HG03097 (cell line): ENCODE measurements around the gene TMEM121B.
A peak's percentile ranks its signal among the peaks of the same experiment; 100 is the strongest.
"Not testable (repeated sequence)": the region's sequence is repeated elsewhere in the genome, so short reads cannot be mapped to it uniquely, and the experiment has no call there.

Experiments
- ATAC-seq: cut with Tn5 transposase; IDR thresholded peaks from one replicate; pipeline ENCODE4 v1.9.1; 2021; ENCODE audit not compliant: unreplicated experiment, low FRiP score

Gene TMEM121B

DNA sequence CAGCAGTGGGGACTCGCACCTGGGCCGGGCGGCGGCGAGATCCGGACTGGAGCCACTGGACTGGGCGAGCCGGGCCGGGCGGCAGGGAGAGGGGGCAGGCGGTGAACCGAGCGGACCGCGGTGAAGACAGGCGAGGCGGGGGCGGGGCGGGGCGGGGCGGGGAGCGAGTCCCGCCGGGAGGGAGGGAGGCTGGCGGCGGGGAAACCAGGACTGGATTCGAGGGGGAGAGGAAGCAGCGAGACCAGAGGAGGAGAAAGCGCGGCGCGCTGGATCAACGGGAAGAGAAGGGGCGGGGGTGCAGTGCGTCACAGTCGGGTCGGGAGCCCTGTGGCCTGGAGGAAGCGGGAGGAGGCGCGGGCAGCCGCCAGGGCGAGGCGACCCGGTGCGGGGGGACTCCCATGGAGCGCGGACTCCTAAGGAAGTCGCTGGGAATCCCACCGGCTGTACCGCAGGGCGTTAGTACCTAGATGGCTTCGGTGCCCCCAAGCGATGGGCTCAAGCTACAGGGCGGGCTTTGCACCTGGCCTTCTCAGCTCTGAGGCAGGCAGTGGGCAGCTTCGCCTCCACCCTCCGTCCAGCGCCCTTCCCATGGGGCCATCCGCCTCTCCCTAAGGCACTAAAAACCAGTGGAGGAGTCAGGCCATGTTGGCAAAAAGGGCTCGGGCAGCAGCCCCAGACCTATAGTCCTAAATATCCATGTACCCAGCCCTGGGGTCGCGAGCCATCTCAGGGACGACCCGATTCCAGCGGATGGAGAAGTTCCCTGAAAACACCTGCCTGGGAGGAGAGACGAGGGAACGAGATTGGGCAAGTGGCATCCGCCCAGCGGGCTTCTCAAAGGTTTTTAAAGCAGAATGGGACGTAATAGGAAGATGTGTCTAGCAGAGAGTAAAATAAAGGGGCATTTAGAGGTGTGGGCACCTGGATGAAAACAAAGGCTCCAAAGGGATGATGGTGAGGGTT, at the start of gene TMEM121B:
Gene TMEM121B, minus strand, starts transcription at position 128 of the 963 bp plus-strand sequence. CDS start 233 bp downstream, outside the sequence.
- no peak for ATAC-seq

DNA sequence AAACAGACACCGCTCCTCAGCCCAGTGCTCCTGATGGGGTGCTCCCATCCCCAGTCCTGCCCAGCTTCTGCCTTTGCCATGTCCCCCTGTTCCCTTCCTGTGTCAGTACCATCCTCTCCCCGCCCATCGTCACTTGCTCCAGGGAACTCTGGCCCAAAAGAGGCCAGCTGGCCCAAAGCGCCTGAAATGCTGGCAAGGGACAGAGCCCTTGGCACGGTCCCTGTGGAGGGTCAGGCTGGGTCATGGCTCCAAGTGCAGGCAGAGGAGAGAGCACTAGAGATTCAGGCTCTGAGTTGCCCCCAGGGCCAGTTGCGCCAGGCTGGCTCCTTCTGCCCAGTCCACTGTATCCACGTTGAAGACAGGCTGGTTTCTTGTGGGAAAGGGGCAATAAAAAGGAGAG, 46.3 kb upstream of the TMEM121B start:
- no peak for ATAC-seq

DNA sequence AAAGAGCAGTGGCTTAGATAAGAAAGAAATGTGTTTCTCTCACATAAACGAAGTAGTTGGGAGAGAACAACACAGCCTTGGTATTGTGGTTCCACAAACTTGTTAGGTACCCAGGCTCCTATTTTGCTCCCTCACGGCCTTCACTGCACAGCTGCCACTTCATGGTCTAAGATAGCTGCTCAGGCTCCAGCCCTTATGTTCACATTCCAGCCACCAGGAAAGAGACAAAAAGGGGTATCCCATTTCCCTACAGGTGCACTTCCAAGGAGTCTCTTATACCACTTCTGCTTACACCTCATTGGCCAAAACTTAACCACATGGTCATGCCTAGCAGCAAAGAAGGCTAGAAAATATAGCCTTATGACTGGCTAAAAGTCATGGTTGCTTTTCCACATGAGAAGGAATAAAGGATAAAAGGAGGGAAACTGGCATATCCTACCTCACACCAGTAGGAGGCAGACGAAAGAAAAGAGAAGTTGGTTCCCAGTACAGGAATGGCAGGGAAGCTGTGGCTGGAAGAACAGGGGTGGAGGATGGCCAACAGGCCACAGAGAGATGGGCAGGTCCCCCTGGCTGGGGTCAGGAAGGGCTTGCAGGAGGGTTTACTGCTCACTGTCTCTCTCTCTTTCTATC, 43.3 kb upstream of the TMEM121B start:
- ATAC-seq, result no peak

DNA sequence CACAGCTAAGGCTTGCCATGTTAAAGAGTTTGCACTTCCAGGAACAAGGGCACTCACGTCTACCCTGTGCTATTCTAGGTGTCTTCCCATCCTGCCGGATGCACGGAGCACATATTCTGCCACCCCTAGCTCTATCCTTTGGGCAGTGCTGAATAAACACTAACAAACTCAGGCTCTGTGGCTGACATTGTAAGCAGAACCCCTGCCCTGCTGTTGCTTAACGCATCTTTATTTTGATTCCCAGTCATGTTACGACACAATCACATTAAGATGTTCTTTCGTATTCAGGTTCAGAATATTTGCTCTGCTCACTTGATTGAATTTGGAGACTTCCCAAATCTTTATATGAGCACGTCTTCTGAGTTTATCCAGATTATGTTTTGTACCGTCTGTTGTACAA, 41.6 kb upstream of the TMEM121B start:
- ATAC-seq, result no peak

DNA sequence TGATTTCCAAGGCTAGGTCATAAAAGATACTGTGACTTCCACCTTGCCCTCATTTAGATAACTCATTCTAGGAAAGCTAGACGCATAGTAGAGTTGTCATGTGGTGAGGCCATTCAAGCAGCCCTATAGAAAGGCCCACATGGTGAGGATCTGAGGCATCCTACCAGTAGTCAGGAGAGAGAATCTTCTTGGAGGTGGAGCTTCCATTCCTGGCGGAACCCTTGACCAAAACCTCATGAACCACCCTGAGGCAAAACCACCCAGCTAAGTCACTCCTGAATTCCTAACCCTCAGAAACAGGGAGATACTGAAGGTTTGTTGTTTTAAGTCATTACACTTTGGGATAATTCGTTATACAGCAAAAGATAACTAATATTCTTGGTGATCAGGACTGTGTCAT, 40.8 kb upstream of the TMEM121B start:
- ATAC-seq, result no peak

DNA sequence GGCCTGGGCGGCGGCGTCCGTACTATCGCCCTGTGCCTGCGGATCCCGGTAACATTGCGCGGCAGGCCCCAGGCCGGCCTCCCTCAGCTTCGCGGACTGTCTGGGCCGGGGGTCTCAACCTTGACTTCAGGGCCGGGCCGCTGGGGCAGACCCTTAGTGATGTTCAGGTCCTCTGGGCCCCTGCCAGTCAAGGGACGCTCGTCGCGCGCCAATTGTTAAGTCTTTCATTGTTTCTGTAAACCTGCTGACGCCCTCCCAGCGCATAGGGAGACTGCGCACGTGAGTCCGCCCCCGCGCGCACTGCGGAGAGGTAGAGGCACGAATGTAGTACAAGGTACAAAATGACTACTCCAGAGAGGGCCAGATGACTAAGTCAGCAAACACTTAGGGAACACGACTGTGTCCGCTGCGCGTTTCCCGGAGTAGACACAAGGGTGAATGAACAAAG, 38.4 kb upstream of the TMEM121B start:
- peak; percentile 17 for ATAC-seq

DNA sequence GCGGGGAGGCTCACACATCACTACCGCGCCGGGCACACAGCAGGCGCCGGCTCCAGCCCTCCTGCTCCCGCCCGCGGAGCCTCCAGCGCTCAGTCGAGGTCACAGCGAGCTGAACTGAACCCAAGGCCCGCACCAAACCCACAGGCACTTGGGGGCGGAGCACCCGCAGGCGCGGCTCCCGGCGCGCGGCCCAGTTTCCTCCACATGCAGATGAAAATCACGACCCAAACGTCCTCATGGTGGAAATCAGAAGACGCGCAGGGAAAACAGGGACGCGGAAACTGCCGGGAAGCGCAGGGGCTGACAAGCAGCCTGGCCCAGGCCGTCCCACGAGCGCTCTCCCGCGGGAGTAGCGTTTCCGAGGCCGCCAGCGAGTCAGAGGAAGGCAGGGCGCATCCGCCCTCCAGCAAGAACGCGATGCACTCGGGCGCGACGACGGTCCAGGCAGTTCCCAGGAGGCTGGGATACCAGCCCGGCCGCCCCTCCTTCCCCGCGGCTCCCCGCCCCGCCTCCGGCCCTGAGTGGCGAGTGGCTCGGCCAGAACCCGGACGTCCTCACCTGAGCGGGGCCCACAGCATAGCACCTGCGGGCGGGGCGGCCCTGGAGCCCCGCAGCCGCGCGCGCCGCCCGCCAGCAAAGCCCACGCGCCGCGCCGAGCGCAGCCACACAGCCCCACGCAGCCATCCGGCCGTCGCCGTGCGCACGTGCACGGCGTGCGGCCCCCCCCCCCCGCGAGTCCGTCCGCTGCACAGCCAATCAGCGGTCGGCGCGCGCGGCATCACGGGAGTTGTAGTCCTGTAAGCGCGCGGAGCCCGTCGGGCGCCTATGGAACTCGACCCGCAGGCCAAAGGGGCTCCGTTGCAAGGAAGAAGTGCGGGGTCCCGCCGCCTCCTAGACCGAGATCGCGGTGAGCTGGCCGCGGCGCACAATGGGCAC, 37.7 kb upstream of the TMEM121B start, which contains the start of gene HDHD5:
Gene HDHD5, minus strand, starts transcription at position 710 of the 936 bp plus-strand sequence. Its CDS starts 26 bp downstream, at position 684.
- peak; percentile 74 for ATAC-seq

DNA sequence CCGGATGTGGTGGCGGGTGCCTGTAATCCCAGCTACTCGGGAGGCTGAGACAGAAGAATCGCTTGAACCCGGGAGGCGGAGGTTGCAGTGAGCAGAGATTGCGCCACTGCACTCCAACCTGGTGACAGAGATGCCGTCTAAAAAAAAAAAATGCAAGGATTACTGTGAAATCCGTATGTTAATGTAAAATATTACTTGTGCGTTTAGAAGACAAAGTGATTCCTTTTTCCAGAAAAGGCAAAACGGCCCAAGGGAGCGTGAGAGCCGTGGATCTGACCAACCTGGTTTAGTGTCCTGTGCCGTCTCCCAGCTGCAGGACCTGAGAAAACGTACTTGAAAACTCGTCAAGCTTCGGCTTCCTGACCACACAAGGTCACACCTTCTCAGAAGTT, 37.0 kb upstream of the TMEM121B start:
- no peak for ATAC-seq

DNA sequence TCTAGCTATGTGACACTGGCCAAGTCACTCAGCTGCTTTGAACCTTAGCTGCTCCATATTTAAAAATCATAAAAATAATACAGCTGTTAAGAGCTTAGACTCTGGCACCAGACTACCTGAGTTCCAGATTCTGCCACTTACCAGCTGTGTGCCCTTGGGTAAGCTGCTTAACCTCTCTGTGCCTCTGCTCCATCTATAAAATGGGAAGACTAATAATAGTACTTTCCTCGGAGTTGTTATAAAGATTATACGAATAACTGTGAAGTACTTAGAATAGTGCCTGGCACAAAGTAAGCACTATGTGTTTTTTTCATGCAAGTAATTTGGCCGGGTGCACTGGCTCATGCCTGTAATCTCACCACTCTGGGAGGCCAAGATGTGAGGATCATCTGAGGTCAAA, 36.6 kb upstream of the TMEM121B start:
- ATAC-seq, result no peak

DNA sequence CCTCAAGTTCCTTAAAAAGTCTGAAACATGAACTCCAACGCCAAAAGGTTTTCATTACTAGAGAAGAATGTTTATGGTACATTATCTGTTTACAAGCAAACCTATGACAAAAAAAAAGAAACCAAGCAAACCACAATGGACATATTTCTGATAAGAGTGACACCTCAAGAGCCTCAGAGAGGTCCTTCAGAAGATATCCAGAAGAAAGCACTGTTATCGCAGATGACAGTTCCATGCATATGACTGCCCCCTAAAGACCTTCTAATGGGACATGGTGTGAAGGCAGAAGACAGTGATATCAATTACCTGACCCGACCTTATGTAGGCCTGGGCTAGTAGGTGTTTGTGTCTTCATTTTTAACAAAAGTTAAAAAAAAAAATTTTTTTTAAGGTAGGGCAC, 34.8 kb upstream of the TMEM121B start:
- ATAC-seq, result no peak

DNA sequence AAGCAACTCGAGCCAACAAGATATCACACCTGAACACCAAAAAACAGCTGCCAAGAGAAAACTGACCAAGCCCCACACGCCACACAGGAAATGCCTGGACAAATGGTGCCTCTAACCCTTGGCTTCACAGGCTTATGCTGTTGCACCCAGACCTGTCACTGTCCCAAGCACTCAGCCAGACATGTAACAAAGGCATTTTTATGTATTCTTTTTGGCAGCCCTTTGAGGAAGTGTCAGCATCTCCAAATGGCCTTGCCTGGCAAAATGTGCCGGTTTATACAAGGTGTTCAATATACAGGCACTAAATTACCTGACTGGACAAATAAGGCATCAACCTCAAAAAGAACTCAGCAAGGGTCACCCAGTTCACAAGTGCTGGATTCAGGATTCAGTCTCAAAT, 31.8 kb upstream of the TMEM121B start:
- ATAC-seq, result no peak

DNA sequence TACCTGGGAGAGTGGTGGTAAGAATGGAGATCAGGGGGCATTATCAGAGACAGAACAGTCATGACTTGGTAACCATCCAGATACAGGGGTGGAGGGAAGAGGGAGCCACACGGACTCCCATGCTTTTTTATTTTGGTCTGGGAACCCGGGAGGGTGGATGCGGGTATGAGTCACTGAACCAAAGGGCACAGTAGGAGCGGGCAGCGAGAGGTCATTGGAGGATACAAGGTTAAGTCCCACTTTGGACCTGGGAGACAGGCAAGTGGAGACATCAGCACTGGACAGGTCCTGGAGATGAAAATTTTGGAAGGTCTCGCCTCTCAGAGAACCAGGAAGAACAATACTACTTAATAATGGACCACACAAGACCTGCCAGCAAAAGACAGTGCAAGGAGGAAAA, 31.2 kb upstream of the TMEM121B start:
- no peak for ATAC-seq

DNA sequence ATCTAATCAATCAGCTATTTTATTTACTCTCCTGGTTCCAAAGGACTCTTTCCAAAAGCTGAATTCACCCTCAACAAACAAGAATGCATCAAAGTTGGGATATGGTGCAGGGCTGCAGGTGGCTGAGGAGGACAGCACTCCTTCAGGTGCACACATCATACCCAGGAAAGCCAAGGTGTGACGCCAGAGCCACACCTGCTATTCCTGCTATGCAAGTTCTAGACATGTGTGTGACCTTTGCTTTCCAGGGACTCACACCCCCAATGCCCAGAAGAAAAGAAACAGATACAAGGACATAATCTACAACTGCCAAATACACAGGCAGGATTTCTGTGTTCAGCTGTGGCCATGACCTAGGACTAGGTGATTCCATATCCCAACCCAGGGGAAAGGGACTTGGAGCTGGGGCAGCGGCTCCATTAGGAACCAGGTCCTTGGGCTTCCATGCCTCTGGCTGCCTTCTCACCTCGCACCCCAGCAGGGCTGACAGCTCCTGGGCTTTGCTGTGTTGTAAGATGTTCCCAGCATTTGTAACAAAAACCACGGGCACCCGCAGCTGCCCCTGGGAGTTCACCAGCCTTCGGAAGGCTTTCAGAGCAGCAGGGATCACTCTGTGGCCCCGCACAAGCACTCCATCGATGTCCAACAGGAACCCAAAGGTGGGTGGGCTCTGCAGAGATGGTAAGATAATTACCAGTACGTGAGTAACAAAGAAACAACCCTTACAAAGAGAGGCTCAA, 28.1 kb upstream of the TMEM121B start:
- no peak for ATAC-seq

DNA sequence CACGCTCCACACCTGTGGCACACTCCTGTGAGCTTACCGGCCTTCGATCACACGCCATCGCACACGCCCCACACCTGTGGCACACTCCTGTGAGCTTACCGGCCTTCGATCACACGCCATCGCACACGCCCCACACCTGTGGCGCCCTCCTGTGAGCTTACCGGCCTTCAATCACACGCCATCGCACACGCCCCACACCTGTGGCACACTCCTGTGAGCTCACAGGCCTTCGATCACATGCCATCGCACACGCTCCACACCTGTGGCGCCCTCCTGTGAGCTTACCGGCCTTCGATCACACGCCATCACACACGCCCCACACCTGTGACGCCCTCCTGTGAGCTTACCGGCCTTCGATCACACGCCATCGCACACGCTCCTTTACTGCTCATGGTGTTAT, 26.3 kb upstream of the TMEM121B start:
- ATAC-seq, result not testable (repeated sequence)

DNA sequence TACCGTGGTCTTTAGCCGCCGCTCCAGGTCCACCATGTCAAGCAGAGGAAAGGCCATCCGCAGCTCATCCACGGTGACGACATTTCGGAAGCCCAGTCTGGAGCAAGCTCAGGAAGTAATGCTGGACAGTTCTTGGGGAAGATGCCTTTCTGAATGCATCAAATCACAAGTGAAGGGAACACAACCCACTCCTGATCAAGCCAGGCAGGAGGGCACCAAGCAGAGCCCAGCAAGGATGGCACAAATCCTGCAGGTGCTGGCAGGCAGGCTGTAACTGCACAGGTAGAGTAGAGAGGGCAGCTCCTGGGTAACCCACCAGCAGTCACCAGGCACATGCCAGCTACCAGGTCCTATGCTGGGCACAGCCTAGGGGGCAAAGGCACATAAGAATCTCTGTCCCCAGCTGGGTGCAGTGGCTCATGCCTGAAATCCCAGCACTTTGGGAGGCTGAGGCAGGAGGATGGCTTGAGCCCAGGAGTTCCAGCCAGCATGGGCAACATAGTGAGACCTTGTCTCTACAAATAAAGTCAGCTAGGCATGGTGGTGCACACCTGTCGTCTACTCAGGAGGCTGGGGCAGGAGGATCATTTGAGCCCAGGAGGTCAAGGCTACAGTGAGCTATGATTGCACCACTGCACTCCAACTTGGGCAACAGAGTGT, 24.0 kb upstream of the TMEM121B start:
- no peak for ATAC-seq

DNA sequence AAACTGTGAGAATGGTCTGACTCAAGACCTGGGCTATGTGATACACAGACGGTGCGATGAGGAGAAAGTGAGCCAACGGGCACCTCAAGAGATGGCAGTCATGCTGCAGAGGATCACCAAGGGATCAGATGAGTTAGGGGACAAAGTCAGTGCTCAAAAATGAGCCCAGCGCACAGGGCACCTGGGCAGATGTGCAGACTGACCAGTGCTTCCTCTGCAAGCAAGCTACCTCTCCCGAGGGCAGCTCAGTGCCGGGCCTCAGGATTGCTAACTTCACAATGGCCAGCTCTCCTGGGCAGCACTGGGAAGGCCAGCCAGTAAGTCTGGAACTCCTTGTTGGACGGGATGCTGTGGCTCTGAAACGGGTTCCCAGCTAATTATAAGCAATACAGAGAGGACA, 22.7 kb upstream of the TMEM121B start:
- ATAC-seq, result no peak

DNA sequence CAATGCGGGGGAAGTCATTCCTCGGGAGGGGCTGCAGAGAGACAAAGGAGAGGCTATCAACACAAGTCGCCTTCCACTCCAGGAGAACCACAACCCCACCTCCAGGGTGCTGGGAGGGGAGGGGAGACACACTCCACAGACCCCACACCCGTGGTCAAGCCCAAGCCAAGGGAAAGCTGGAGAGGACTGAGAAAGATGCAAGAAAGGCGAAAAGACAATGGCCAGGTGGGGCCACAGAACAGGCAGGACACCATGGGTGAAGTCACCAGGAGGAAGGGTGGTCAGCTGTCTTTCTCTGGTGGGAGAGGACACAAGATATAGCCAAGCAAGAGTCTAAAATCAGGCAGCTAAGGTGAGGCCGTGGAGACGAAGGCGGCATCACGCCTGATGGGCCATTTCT, 21.9 kb upstream of the TMEM121B start:
- ATAC-seq, result no peak

DNA sequence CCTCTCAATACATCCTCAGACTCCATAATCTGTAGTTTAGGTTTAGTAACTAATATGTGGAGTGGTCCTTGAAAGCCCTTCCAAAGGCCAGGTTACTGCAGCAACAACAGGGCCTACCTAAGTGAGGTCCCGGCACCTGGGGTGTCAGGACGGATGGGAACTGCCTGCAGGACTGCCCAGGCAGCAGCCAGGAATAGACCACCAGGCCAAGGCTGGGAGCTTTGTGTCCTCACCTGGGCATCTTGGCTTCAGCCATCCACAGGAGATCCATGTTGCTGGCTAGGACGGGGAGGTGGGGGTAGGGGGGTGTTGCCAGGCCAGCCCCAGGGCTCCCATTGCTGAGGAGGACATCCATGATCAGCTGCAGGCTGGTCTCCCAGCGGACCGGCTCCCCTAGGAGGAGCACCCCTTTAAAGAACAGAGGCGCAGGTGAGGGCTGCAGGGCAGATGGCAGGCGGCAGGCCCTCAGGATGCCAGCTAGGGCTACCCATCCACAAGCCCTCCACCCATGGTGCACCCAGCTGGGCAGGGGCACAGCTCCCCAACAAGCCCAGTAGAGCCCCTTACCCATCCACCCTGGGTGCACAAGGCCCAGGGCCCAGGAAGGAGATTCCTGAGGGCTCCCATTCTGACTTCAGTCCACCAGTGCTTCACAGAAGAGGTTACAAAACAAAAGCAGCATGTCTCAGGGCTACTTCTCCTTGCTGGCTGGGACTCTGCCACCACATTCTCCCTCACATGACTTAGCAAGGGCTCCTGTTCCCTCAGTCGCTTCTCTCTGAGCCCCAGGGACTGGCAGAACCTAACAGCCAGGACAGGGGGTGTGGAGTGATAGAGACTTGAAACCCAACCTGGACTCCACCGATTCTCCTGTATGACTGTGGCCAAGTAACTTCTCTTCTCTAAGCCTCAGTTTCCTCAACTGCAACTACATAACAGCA, 19.9 kb upstream of the TMEM121B start:
- no peak for ATAC-seq
